Heart left ventricle (tissue), 16 donors: ENCODE results near the gene EFCAB12. TPM values are rescaled to one million over a fixed set of nuclear protein-coding genes. Genes with fewer than 3 reads are reported as not detected.
A peak's percentile ranks its signal among the peaks of the same experiment; 100 is the strongest.
"Not testable (repeated sequence)": the region's sequence is repeated elsewhere in the genome, so short reads cannot be mapped to it uniquely, and the experiment has no call there.

Experiments used
- ATAC-seq, 4 donors: fragments of 200-7000 bp; cut with Tn5 transposase; one replicate each; pipeline ENCODE4 v1.9.1; 2020 to 2022; ENCODE audit warnings: moderate library complexity in 4 of 4, mild to moderate bottlenecking in 3 of 4, moderate number of reproducible peaks in 1 of 4
- DNase-seq, 5 donors: peaks; one replicate each; pipeline ENCODE4 v3.0.0-alpha.2; 2020
- H3K27ac ChIP-seq, 12 donors: fragments of 200-600 bp; sonication (generic) in 4 of 12; one replicate each; pipeline versions ENCODE4 v1.5.0 to v1.8.0; 2016 to 2022; ENCODE audit warnings: mild to moderate bottlenecking in 2 of 12
- H3K27me3 ChIP-seq, 9 donors: fragments of 200-600 bp; sonication (generic) in 2 of 9; one replicate each; pipeline versions ENCODE4 v1.5.1 to v1.8.0; 2016 to 2022; ENCODE audit warnings: mild to moderate bottlenecking in 3 of 9
- H3K36me3 ChIP-seq, 9 donors: fragments of 200-600 bp; sonication (generic) in 2 of 9; one replicate each; pipeline versions ENCODE4 v1.5.0 to v1.8.0; 2018 to 2022; ENCODE audit warnings: mild to moderate bottlenecking in 2 of 9
- H3K4me1 ChIP-seq, 12 donors: fragments of 200-600 bp; sonication (generic) in 4 of 12; one replicate each; pipeline versions ENCODE4 v1.5.0 to v1.8.0; 2016 to 2022; ENCODE audit warnings: mild to moderate bottlenecking in 3 of 12
- H3K4me3 ChIP-seq, 12 donors: fragments of 200-600 bp; sonication (generic) in 4 of 12; one replicate each; pipeline versions ENCODE4 v1.5.0 to v1.8.0; 2017 to 2022; ENCODE audit warnings: mild to moderate bottlenecking in 9 of 12, moderate library complexity in 4 of 12
- H3K9me3 ChIP-seq, 12 donors: fragments of 200-600 bp; sonication (generic) in 4 of 12; one replicate each; pipeline versions ENCODE4 v1.5.0 to v1.8.0; 2016 to 2022; ENCODE audit warnings: mild to moderate bottlenecking in 1 of 12
- CTCF ChIP-seq, 12 donors: fragments of 200-600 bp; sonication (generic) in 4 of 12; IDR thresholded peaks; one replicate each; pipeline versions ENCODE4 v1.5.0 to v1.8.0; 2018 to 2022; ENCODE audit warnings: antibody characterized with exemption in 12 of 12, mild to moderate bottlenecking in 5 of 12
- POLR2A ChIP-seq, 2 donors: fragments of 450-650 bp; IDR thresholded peaks; one replicate each; pipeline ENCODE4 v1.6.1; 2017; ENCODE audit warnings: antibody characterized with exemption in 2 of 2, mild to moderate bottlenecking in 2 of 2, moderate library complexity in 2 of 2
- WGBS, 4 donors: extraction: QIAGEN DNeasy Blood & Tissue Kit in 2 of 4; methylation state at CpG; one replicate each; pipeline versions ENCODE4 v1.1.5 to v1.1.7; 2013 to 2018; 5-methylcytosine and 5-hydroxymethylcytosine counted together
- intact Hi-C, 10 donors: fragments of 100-400 bp; cut with DNase I; formaldehyde crosslinking; loops; one replicate each; pipeline versions ENCODE4 v1.11.1 to v1.14.2; 2022
- polyA plus RNA-seq, 2 donors: library from polyadenylated mRNA; stranded (reverse); fragments of 200-250 nt; gene quantifications; one replicate each; pipeline ENCODE4 v1.2.3, GENCODE V29; 2013
- total RNA-seq, 9 donors: library from RNA; depleted of rRNA in 2 of 9; stranded (reverse); fragments of >200 nt in 2 of 9; fragmentation: NEBNext Ultra II Directional in 3 of 9; extraction: Animal tissue kit (Norgen Biotek cat#: 25700) in 3 of 9; gene quantifications; one replicate each; pipeline versions ENCODE4 v1.1.0 to v1.2.4, GENCODE V29; 2016 to 2023
- donor health status: ischemic (EF 13 %, LVEDD 7.1; RV severe dilation, severe dysfunction).
- donor health status: healthy with polysubstance abuse.
- donor health status: DM: no; HTN: yes; CAD: no.
- donor health status: DM: no; HTN: no; CAD: no.
- donor health status: ischemic (EF 25% LVEDD 6.9; RV normal size, moderate dysfunction).
- donor health status: ischemic (EF 25% LVEDD 5.7; RV mildly dilated, moderate dysfunction).
- donor health status: healthy.
- donor health status: DM: yes; HTN: yes; CAD: no.
- donor health status: ischemic (EF 35%, LVEDD 5.7; RV mildly dilated, moderate dysfunction).
- donor health status: nonischemic (EF 11% LVEDD 7.7; RV severe dilation, severe dysfunction).
- donor health status: DM: yes; HTN: yes; CAD: no.
- donor health status: PGD.
- donor health status: ischemic (EF 29% LVEDD 5.4; RV normal size, mild dysfunction).
- donor health status: nonischemic (EF 23%, LVEDD 6.1; RV moderate dilation, normal function).

EFCAB12 gene
- total and polyA plus RNA-seq, 11 donors: 0.07 to 0.20 (median 0.13) TPM; not detected in 5

GRCh38 chr3:129415378-129415777 lies 13.1 kb downstream of the EFCAB12 start:
- H3K4me1 ChIP-seq: peaks cover 0 to 42% (median 21%) of the 10 kb centered on the region in 12 donors
- no peaks in the 10 kb centered on the region for H3K27me3 ChIP-seq
- intact Hi-C loops: no loop called here
- no peak overlapping the region for H3K4me3 ChIP-seq
- DNase-seq: no peak
- whole genome bisulfite sequencing, 4 donors: 30 to 95% (median 92%) methylated on average over 3 of the region's 3 CpGs
- no peak for ATAC-seq
- peak overlapping the region in 4 of 12 donors; percentile 18 to 65 (median 38) for H3K27ac ChIP-seq
- TF ChIP-seq POLR2A (IDR thresholded peaks at IDR 0.05) (no peak), CTCF (IDR thresholded peaks at IDR 0.05) (no peak)
- H3K36me3 ChIP-seq: no peaks in the 10 kb centered on the region
- H3K9me3 ChIP-seq: no peaks in the 10 kb centered on the region

GRCh38 chr3:129413687-129414506 lies 14.5 kb downstream of the EFCAB12 start:
- peak overlapping the region in 7 of 12 donors; percentile 41 to 74 (median 50) for H3K27ac ChIP-seq
- peaks cover 0 to 42% (median 21%) of the 10 kb centered on the region in 12 donors for H3K4me1 ChIP-seq
- no peaks in the 10 kb centered on the region for H3K27me3 ChIP-seq
- no peak for DNase-seq
- no peaks in the 10 kb centered on the region for H3K9me3 ChIP-seq
- H3K4me3 ChIP-seq: no peak overlapping the region
- no peak for TF ChIP-seq CTCF (IDR thresholded peaks at IDR 0.05)
- no peak for TF ChIP-seq POLR2A (IDR thresholded peaks at IDR 0.05)
- H3K36me3 ChIP-seq: no peaks in the 10 kb centered on the region
- intact Hi-C loops: no loop called here
- ATAC-seq: peak; percentile 45 to 78 (median 64)
- WGBS, 4 donors: 53 to 79% (median 68%) methylated on average over 4 of the region's 4 CpGs

- H3K36me3 ChIP-seq, H3K9me3 ChIP-seq, ATAC-seq, intact Hi-C loops, H3K27me3 ChIP-seq, H3K4me3 ChIP-seq: not testable (repeated sequence)
- peak in 1 of 5 donors; percentile 4 for DNase-seq
- Histone ChIP-seq H3K4me1 (peaks cover 0 to 41% (median 21%) of the 10 kb centered on the region in 12 donors), H3K27ac (peak overlapping the region in 7 of 12 donors; percentile 41 to 74 (median 48))
- 64 to 70% (median 65%) methylated on average over 3 of the region's 3 CpGs for WGBS, 4 donors
Observed at GRCh38 chr3:129413238-129413637, 15.2 kb downstream of the EFCAB12 start.

- Histone ChIP-seq H3K36me3 (no peaks in the 10 kb centered on the region), H3K4me3 (no peak overlapping the region), H3K27me3 (no peaks in the 10 kb centered on the region), H3K4me1 (peaks cover 0 to 35% (median 19%) of the 10 kb centered on the region in 12 donors), H3K9me3 (no peaks in the 10 kb centered on the region), H3K27ac (peak overlapping the region in 2 of 12 donors; percentile 48 to 65)
- intact Hi-C loops: no loop called here
- TF ChIP-seq CTCF (IDR thresholded peaks at IDR 0.05) (no peak), POLR2A (IDR thresholded peaks at IDR 0.05) (no peak)
- DNase-seq (no peak), ATAC-seq (no peak)
- 73 to 82% (median 80%) methylated on average over 6 of the region's 6 CpGs for WGBS, 4 donors
Observed at GRCh38 chr3:129412542-129413198, 15.8 kb downstream of the EFCAB12 start.
